ENCODE data around the gene ELL.

DNA sequence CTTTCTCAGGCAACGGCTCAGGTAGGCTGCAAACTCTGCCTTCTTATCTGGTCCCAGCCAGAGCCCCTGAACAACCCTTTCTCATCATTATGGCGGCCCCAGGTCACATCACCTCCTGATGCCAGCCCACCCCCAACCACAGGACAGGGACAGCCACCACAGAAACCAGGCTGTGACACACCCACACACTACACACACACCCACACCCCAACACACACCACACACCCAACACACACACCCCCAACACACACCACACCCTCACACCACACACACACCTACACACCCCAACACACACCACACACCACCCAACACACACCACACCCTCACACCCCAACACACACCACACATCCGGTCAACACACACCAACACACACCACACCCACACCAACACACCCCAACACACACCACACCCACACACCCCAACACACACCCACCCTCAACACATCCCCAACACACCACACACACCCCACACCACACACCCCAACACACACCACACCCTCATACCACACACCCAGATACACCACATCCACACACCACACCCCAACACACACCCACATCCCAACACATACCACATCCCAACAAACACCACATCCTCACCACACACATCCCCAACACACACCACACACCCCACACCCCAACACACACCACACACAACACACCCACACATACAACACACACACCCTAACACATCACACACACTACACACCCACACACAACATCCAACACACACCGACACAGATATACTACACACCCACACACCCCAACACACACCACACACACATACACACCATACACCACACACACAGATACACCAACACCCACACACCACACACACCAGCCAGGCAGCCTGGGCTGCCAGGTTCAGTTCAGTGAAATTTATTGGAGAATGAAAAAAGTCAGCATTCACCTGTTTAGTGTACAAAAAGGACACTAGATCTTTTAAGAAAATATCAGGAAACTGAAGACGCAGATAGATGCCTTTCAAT, 79.8 kb downstream of the ELL start:
- TF ChIP-seq, protein P1, sequence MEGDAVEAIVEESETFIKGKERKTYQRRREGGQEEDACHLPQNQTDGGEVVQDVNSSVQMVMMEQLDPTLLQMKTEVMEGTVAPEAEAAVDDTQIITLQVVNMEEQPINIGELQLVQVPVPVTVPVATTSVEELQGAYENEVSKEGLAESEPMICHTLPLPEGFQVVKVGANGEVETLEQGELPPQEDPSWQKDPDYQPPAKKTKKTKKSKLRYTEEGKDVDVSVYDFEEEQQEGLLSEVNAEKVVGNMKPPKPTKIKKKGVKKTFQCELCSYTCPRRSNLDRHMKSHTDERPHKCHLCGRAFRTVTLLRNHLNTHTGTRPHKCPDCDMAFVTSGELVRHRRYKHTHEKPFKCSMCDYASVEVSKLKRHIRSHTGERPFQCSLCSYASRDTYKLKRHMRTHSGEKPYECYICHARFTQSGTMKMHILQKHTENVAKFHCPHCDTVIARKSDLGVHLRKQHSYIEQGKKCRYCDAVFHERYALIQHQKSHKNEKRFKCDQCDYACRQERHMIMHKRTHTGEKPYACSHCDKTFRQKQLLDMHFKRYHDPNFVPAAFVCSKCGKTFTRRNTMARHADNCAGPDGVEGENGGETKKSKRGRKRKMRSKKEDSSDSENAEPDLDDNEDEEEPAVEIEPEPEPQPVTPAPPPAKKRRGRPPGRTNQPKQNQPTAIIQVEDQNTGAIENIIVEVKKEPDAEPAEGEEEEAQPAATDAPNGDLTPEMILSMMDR (IDR thresholded peaks at IDR 0.05) = no peak
- no peak for TF ChIP-seq POLR2AphosphoS5 (IDR thresholded peaks at IDR 0.05)
- TF ChIP-seq POLR2A (IDR thresholded peaks at IDR 0.05) = no peak
- TF ChIP-seq EP300 (IDR thresholded peaks at IDR 0.05; ENCODE audit: low read depth) = no peak

Data from transverse colon (tissue), 4 donors.